Progenitor cell of endocrine pancreas (in vitro differentiated cells): ENCODE measurements around the gene PLAC9. TPM values are rescaled to one million over a fixed set of nuclear protein-coding genes. Genes with fewer than 3 reads are reported as not detected.
A peak's percentile ranks its signal among the peaks of the same experiment; 100 is the strongest.
"Not testable (repeated sequence)": the region's sequence is repeated elsewhere in the genome, so short reads cannot be mapped to it uniquely, and the experiment has no call there.

Source experiments
- DNase-seq: peaks from one replicate; pipeline ENCODE4 v3.0.0; 2021; ENCODE audit warnings: low spot score; ENCODE audit not compliant: unreplicated experiment
- H3K27ac Mint-ChIP-seq: 2 replicates; pipeline ENCODE4 v1.8.0; 2021; ENCODE audit warnings: mild to moderate bottlenecking, moderate library complexity, mixed read lengths
- H3K27me3 Mint-ChIP-seq: 2 replicates; pipeline ENCODE4 v1.8.0; 2021; ENCODE audit warnings: mixed read lengths
- H3K36me3 Mint-ChIP-seq: 2 replicates; pipeline ENCODE4 v1.8.0; 2022; ENCODE audit warnings: mixed read lengths; ENCODE audit not compliant: insufficient read depth
- H3K4me1 Mint-ChIP-seq: 2 replicates; pipeline ENCODE4 v1.8.0; 2021; ENCODE audit warnings: low read depth, mixed read lengths
- H3K4me3 Mint-ChIP-seq: 2 replicates; pipeline ENCODE4 v1.8.0; 2021; ENCODE audit warnings: low read depth, mild to moderate bottlenecking, moderate library complexity, mixed read lengths
- H3K9me3 Mint-ChIP-seq: 2 replicates; pipeline ENCODE4 v1.8.0; 2021; ENCODE audit warnings: low read depth, mixed read lengths
- CTCF ChIP-seq: fragments of 200-600 bp; sonication (generic); IDR thresholded peaks from one replicate; pipeline ENCODE4 v1.5.0; 2021; ENCODE audit warnings: antibody characterized with exemption, mild to moderate bottlenecking; ENCODE audit not compliant: unreplicated experiment
- total RNA-seq: library from RNA; stranded (reverse); gene quantifications from 2 replicates; pipeline ENCODE4 v1.2.1, GENCODE V29; 2021

Gene PLAC9
- total RNA-seq, 1 donor from 2014 or later: 0.79 TPM

- H3K27ac Mint-ChIP-seq: no peak overlapping the region
- H3K36me3 Mint-ChIP-seq: no peaks in the 10 kb centered on the region
- H3K9me3 Mint-ChIP-seq: no peaks in the 10 kb centered on the region
- DNase-seq: no peak
- H3K4me1 Mint-ChIP-seq: no peaks in the 10 kb centered on the region
- peaks cover 11% of the 10 kb centered on the region for H3K27me3 Mint-ChIP-seq
- no peak overlapping the region for H3K4me3 Mint-ChIP-seq
- TF ChIP-seq CTCF: no peak
Observed at GRCh38 chr10:80122110-80122710, 10.3 kb upstream of the PLAC9 start.

GRCh38 chr10:80122746-80123145 is 9.8 kb upstream of the PLAC9 start:
- no peak overlapping the region for H3K4me3 Mint-ChIP-seq
- no peak for DNase-seq
- no peaks in the 10 kb centered on the region for H3K36me3 Mint-ChIP-seq
- H3K9me3 Mint-ChIP-seq: no peaks in the 10 kb centered on the region
- H3K27me3 Mint-ChIP-seq: peaks cover 11% of the 10 kb centered on the region
- H3K27ac Mint-ChIP-seq: no peak overlapping the region
- no peak for TF ChIP-seq CTCF
- no peaks in the 10 kb centered on the region for H3K4me1 Mint-ChIP-seq

- no peak overlapping the region for H3K27ac Mint-ChIP-seq
- TF ChIP-seq CTCF: no peak
- DNase-seq: no peak
- peaks cover 15% of the 10 kb centered on the region for H3K27me3 Mint-ChIP-seq
- H3K4me1 Mint-ChIP-seq: no peaks in the 10 kb centered on the region
- H3K9me3 Mint-ChIP-seq: no peaks in the 10 kb centered on the region
- H3K36me3 Mint-ChIP-seq: no peaks in the 10 kb centered on the region
- H3K4me3 Mint-ChIP-seq: no peak overlapping the region
Observed at GRCh38 chr10:80126876-80127275, 5.7 kb upstream of the PLAC9 start.

DNA sequence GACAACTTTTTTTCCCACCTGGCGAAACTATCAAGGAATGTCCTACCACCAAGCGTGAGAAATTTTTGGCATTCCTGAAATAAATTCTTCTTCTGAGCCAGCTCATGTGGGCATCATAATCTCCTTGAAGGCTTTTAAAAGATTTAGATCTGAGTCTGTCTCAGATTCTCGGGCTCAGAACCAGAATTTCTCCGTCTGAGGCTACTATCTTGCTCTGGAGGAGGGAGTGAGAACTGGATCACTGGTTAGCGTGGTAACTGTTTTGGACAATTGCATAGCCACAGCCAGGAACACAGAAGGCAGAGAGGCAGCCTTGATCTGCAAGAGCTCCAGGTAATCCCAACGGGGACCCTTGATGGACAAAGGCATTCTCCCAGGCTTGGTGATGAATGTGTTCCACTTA is 1.0 kb upstream of the PLAC9 start:
- H3K4me3 Mint-ChIP-seq: peak overlapping the region; percentile 55

GRCh38 chr10:80133206-80133605 is 676 bp downstream of the PLAC9 start:
- no peak overlapping the region for H3K27ac Mint-ChIP-seq
- no peaks in the 10 kb centered on the region for H3K9me3 Mint-ChIP-seq
- no peak for DNase-seq
- H3K4me1 Mint-ChIP-seq: peaks cover 3% of the 10 kb centered on the region
- peak overlapping the region; percentile 70 for H3K4me3 Mint-ChIP-seq
- peaks cover 32% of the 10 kb centered on the region for H3K27me3 Mint-ChIP-seq
- H3K36me3 Mint-ChIP-seq: no peaks in the 10 kb centered on the region
- TF ChIP-seq CTCF: no peak

More for the DNA sequence above, 1.0 kb upstream of the PLAC9 start:
- Mint-ChIP-seq H3K36me3 (no peaks in the 10 kb centered on the region), H3K4me1 (peaks cover 3% of the 10 kb centered on the region), H3K27ac (no peak overlapping the region), H3K27me3 (peaks cover 33% of the 10 kb centered on the region), H3K9me3 (no peaks in the 10 kb centered on the region)
- no peak for DNase-seq
- TF ChIP-seq CTCF: no peak

- DNase-seq, H3K36me3 Mint-ChIP-seq, H3K4me3 Mint-ChIP-seq, H3K27ac Mint-ChIP-seq, H3K9me3 Mint-ChIP-seq, H3K4me1 Mint-ChIP-seq: not testable (repeated sequence)
- peaks cover 32% of the 10 kb centered on the region for H3K27me3 Mint-ChIP-seq
Observed at GRCh38 chr10:80133687-80134086, 1.2 kb downstream of the PLAC9 start.
